ENCODE measurements around the gene TRIM10. TPM values are rescaled to one million over a fixed set of nuclear protein-coding genes. Genes with fewer than 3 reads are reported as not detected.
A peak's percentile ranks its signal among the peaks of the same experiment; 100 is the strongest.
"Not testable (repeated sequence)": the region's sequence is repeated elsewhere in the genome, so short reads cannot be mapped to it uniquely, and the experiment has no call there.

The TRIM10 gene
- total RNA-seq, 8 experiments from 2014 or later = 0.05 to 1.2 (median 0.17) TPM; not detected in 3

DNA sequence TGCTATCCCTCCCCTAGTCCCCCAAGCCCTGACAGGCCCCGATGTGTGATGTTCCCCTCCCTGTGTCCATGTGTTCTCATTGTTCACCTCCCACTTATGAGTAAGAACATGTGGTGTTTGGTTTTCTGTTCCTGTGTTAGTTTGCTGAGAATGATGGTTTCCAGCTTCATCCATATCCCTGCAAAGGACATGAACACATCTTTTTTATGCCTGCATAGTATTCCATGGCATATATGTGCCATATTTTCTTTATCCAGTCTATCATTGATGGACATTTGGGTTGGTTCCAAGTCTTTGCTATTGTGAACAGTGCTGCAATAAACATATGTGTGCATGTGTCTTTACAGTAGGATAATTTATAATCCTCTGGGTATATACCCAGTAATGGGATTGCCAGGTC is 4.2 kb upstream of the TRIM10 start:
- in situ Hi-C loops (cut with MboI; ENCODE audit: low pct_unique_long_range_greater_than_20kb in 2 of 9, low sequenced_read_pairs in 9 of 9, unreplicated experiment in 9 of 9); ATAC-seq (replicated peaks in 6 of 8); H3K4me3 ChIP-seq; H3K27ac ChIP-seq; H3K4me1 ChIP-seq (replicated peaks in 1 of 2): not testable (repeated sequence)
- 40 to 80% (median 40%) methylated on average over 1 of the region's 1 CpG; no CpG with 5 or more reads in 7 of the 10 experiments for WGBS, 10 experiments

DNA sequence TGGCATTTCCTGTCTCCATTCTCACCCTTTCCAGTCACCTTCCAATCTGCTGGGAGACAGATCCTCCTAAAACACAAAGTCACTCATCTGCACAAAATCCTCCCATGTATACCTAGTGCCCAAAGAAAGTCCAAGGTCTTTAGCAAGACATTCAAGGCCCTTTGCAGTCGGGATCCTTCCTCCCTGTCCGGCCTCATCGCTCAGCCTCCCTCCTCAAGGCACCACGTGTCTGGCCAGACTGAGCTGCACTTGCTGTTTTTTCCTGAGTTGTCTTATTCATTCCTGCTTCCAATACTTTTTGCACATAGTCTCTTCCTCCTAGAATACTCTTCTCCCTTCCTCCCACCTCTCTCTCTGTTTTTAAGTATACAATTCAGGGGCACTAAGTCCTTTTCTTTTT is 3.7 kb upstream of the TRIM10 start:
- H3K4me3 ChIP-seq = no peak overlapping the region
- WGBS, 10 experiments = 33 to 83% (median 75%) methylated on average over 1 to 4 of the region's 4 CpGs
- no peak for ATAC-seq (replicated peaks in 6 of 8)
- in situ Hi-C loops (cut with MboI; ENCODE audit: low pct_unique_long_range_greater_than_20kb in 2 of 9, low sequenced_read_pairs in 9 of 9, unreplicated experiment in 9 of 9) = no loop called here
- H3K4me1 ChIP-seq (replicated peaks in 1 of 2) = no peaks in the 10 kb centered on the region
- no peak overlapping the region for H3K27ac ChIP-seq

DNA sequence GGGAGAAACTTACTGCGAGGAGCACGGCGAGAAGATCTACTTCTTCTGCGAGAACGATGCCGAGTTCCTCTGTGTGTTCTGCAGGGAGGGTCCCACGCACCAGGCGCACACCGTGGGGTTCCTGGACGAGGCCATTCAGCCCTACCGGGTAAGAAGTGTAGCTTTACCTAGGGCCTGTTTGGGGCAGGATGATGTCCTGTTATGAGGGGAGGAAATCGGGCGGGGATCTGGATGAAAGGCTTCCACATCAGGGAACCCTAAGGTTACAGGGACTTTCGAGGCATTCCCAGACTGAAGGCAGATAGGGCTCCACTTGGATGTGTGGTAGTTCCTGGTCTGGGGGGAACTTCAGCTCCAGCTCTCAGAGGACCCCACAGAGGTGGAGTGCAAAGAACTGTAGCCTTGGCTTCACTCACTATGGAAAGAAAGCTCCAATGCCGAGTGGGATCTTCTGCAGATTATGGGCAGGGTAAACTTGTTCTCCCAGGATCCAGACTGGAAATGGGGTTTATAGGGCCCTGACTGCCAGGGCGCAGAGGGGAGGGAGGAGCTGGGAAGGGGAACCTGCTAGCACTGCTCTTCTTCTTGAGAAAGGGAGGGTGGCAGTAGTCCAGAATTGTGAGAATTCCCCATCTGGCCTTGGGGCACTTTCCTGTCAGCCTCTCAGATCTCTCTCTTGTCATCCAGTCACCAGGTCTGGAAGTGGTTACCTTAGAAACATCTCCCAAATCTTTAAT is 3.1 kb upstream of the TRIM10 start:
- 58 to 85% (median 73%) methylated on average over 2 to 7 of the region's 16 CpGs; no CpG with 5 or more reads in 4 of the 10 experiments for WGBS, 10 experiments
- no peaks in the 10 kb centered on the region for H3K4me1 ChIP-seq (replicated peaks in 1 of 2)
- no peak for ATAC-seq (replicated peaks in 6 of 8)
- in situ Hi-C loops (cut with MboI; ENCODE audit: low pct_unique_long_range_greater_than_20kb in 2 of 9, low sequenced_read_pairs in 9 of 9, unreplicated experiment in 9 of 9) = no loop called here
- H3K4me3 ChIP-seq = no peak overlapping the region
- no peak overlapping the region for H3K27ac ChIP-seq

DNA sequence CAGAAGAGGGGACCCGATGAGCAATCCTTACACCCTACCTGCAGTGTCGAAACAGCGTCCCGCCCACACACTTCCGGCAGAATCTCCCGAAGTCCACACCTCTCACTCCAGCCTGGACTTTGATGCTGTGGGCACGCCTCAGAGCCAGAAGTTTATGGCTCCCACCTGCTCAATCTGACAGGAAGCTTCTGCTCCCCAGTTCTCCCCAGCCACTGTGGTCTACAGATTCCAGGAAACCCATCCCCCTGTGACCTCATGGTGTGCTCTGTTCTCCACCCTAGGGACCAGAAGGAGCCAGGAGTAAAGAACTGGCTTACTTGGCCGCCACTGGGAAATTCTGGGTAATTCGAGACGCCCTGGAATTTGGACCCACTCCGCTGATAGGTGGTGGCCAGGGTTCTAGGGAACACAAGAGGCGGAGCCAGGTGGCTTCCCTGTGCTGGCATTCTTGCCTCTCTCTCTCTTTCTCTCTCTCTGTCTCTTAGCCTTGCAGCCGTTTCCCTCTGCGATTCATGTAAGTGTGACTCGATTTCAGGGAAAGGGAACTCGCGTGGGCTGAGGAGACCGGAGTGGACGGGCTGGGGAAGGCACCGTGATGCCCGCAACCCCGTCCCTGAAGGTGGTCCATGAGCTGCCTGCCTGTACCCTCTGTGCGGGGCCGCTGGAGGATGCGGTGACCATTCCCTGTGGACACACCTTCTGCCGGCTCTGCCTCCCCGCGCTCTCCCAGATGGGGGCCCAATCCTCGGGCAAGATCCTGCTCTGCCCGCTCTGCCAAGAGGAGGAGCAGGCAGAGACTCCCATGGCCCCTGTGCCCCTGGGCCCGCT is 2.3 kb upstream of the TRIM10 start, which contains the start of gene TRIM15:
Gene TRIM15, plus strand, starts transcription at position 457 of the 828 bp plus-strand sequence. Its CDS starts 139 bp downstream, at position 596.
- whole genome bisulfite sequencing, 10 experiments = 40 to 100% (median 70%) methylated on average over 1 to 11 of the region's 31 CpGs; no CpG with 5 or more reads in 5 of the 10 experiments
- in situ Hi-C loops (cut with MboI; ENCODE audit: low pct_unique_long_range_greater_than_20kb in 2 of 9, low sequenced_read_pairs in 9 of 9, unreplicated experiment in 9 of 9) = no loop called here
- Histone ChIP-seq H3K4me1 (replicated peaks in 1 of 2) (no peaks in the 10 kb centered on the region), H3K27ac (no peak within 1 kb of the TSS), H3K4me3 (no peak within 1 kb of the TSS)
- no peak for ATAC-seq (replicated peaks in 6 of 8)

DNA sequence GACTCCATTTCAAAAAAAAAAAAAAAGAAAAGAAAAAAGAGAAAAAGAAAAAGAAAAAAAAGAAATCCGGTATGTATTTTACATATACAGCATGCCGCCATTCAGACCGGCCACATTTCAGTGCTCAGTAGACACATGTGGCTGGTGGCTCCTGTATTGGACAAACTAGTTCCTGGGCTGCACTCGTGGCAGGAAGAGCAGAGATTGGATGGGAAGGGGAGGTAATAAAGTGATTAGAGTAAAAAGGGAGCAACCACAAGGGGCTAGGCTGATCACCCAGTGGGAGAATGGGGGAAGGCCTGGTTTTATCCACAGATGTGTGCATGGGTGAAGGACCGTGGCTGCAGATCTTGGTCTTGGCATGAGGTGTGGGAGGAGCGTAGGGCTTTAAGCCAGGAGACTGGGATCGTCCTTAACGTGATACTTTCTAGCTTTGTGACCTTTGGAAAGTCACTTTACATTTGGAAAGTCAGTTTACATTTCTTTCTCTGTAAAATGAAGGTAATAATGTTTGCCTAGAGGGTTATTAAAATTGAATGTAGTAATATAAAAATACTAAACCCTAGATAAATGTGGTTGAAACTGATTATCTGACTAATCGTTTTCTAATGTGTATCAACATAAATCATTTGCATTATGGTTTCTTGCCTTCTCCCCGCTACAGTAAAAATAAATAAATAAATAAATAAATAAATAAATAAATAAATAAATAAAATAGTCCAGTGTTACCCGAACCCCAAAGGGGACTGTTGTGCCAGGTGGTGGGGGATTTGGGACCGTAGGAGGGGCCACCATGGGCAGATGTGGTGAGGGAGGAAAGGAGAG is 1.5 kb upstream of the TRIM10 start:
- Histone ChIP-seq H3K4me3 (no peak overlapping the region), H3K4me1 (replicated peaks in 1 of 2) (no peaks in the 10 kb centered on the region), H3K27ac (no peak overlapping the region)
- in situ Hi-C loops (cut with MboI; ENCODE audit: low pct_unique_long_range_greater_than_20kb in 2 of 9, low sequenced_read_pairs in 9 of 9, unreplicated experiment in 9 of 9) = no loop called here
- ATAC-seq (replicated peaks in 6 of 8) = no peak
- WGBS, 10 experiments = 45 to 87% (median 72%) methylated on average over 5 to 12 of the region's 12 CpGs; no CpG with 5 or more reads in 1 of the 10 experiments

DNA sequence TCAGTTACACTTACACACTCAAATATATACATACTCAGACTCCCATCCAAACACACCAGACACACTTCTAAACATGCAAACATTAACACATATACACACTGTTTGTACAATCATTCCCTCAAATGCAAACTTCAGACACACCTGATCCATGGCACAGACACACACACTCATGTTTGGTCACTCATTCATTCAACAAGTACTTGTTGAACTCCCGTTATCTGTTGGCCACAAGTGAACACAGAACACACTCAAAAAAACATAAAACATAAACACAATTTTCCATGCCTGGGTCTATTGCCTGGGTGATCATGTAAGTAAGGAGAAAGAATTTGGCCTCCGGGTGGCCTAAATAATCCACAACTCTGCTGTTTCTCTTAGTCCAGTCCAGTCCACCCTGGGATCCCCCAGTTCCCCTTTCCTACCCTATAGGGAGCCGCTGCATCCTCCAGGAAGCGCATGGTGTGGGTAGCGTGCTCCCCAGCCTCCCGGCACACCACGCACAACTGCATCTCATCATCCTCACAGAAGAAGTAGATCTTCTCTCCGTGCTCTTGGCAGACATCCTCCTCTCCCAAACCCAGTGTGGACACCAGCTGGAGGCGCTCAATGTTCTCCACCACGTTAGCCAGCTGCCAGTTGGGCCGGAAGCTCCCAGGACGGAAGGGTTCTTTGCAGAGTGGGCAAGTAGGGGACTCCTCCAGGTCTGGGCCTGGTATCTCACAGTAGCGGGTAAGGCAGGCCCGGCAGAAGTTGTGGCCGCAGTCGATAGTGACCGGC is 815 bp downstream of the TRIM10 start:
- no peak for ATAC-seq (replicated peaks in 6 of 8)
- Histone ChIP-seq H3K4me1 (replicated peaks in 1 of 2) (no peaks in the 10 kb centered on the region), H3K4me3 (no peak overlapping the region), H3K27ac (no peak overlapping the region)
- 40 to 100% (median 85%) methylated on average over 1 to 7 of the region's 17 CpGs; no CpG with 5 or more reads in 2 of the 10 experiments for WGBS, 10 experiments
- in situ Hi-C loops (cut with MboI; ENCODE audit: low pct_unique_long_range_greater_than_20kb in 2 of 9, low sequenced_read_pairs in 9 of 9, unreplicated experiment in 9 of 9) = no loop called here

DNA sequence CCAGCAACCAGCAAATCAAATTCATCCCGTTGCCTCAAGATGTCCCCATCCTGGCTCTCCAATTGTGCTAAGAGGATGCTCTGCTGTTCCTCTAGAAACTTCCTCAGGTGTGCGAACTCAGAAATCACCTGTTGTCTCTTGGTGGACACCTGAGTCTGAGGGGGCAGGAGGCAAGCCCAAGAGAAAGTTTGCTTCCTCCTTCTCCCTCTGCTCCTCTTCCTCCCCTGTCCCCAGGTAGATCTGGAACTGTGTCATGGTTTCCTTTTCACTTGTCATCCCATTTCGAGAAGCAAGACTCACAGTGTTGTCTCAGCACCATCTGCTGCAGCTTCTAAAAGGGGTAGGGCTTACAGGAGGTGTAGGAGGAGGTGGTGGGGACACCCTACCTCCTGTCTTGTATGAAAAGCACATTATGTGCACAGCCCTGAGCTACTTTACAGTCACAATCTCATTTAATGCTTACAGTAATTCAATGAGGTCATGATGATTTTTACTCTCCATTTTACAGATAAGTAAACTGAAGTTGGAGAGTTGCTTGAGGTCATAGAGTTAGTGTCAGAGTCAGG is 2.5 kb downstream of the TRIM10 start:
- Histone ChIP-seq H3K27ac (no peak overlapping the region), H3K4me3 (no peak overlapping the region), H3K4me1 (replicated peaks in 1 of 2) (no peaks in the 10 kb centered on the region)
- 0 to 100% (median 50%) methylated on average over 1 to 3 of the region's 3 CpGs; no CpG with 5 or more reads in 1 of the 10 experiments for WGBS, 10 experiments
- ATAC-seq (replicated peaks in 6 of 8) = no peak
- in situ Hi-C loops (cut with MboI; ENCODE audit: low pct_unique_long_range_greater_than_20kb in 2 of 9, low sequenced_read_pairs in 9 of 9, unreplicated experiment in 9 of 9) = no loop called here

DNA sequence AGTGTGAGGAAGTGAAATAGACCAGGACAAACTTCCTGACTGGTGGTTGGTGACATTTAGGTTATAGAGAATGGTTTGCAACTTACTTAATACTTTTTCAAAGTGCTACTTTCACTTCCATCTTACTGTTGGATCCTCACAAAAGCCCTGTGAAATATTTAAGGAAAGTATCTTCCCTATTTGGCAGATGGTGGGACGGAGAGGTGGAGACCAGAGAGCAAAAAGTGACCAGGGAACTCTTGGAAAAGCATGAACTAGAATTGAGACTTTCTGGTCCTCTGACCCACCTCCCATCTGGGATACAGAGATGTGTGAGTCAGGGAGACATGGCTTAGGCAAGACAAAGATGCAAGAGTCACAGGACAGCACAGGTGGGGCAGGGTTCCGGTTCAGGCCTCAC is 3.0 kb downstream of the TRIM10 start:
- H3K4me1 ChIP-seq (replicated peaks in 1 of 2) = no peaks in the 10 kb centered on the region
- in situ Hi-C loops (cut with MboI; ENCODE audit: low pct_unique_long_range_greater_than_20kb in 2 of 9, low sequenced_read_pairs in 9 of 9, unreplicated experiment in 9 of 9) = no loop called here
- ATAC-seq (replicated peaks in 6 of 8) = no peak
- H3K27ac ChIP-seq = no peak overlapping the region
- 17 to 100% (median 50%) methylated on average over 1 of the region's 2 CpGs; no CpG with 5 or more reads in 7 of the 10 experiments for WGBS, 10 experiments
- H3K4me3 ChIP-seq = no peak overlapping the region

DNA sequence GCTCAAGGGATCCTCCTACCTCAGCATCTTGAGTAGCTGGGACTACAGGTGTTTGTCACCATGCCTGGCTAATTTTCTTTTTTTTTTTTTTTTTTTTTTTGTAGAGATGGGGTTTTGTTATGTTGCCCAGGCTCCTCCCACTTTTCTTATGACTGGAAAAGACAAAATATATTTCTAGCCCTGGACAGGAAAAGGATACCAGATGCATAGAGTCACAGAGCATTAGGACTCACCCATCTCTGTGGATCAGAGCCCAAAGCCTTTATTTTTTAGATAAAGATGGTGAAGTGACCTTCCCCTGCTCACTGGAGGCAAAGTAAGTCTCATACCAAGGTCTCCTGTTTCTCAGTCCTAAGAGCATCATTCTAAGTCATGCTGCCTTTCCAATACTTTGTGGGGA is 3.4 kb downstream of the TRIM10 start:
- no peaks in the 10 kb centered on the region for H3K4me1 ChIP-seq (replicated peaks in 1 of 2)
- H3K4me3 ChIP-seq = no peak overlapping the region
- in situ Hi-C loops (cut with MboI; ENCODE audit: low pct_unique_long_range_greater_than_20kb in 2 of 9, low sequenced_read_pairs in 9 of 9, unreplicated experiment in 9 of 9) = no loop called here
- H3K27ac ChIP-seq = no peak overlapping the region
- ATAC-seq (replicated peaks in 6 of 8) = no peak

DNA sequence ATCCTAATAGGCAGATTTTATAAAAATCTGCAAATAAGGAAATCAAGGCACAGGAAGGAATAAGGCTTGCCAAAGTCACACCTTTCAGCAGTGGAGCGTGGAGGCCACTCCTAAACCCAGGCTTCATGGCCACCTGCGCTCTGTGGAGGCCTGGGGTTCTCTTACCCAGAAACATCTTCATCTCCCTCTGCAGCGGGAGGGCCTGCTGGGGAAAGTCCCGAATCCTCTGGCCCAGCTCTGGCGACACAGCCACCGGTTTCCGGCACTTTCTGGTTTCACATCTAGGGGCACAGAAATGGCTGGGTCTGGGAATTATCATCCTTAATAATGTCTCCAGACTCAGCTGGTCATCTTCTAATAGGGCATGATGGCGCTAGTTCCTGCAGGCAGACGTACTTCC is 4.2 kb downstream of the TRIM10 start:
- Histone ChIP-seq H3K27ac (no peak overlapping the region), H3K4me3 (no peak overlapping the region), H3K4me1 (replicated peaks in 1 of 2) (no peaks in the 10 kb centered on the region)
- no peak for ATAC-seq (replicated peaks in 6 of 8)
- in situ Hi-C loops (cut with MboI; ENCODE audit: low pct_unique_long_range_greater_than_20kb in 2 of 9, low sequenced_read_pairs in 9 of 9, unreplicated experiment in 9 of 9) = no loop called here
- 43 to 100% (median 87%) methylated on average over 1 to 7 of the region's 9 CpGs; no CpG with 5 or more reads in 3 of the 10 experiments for WGBS, 10 experiments

DNA sequence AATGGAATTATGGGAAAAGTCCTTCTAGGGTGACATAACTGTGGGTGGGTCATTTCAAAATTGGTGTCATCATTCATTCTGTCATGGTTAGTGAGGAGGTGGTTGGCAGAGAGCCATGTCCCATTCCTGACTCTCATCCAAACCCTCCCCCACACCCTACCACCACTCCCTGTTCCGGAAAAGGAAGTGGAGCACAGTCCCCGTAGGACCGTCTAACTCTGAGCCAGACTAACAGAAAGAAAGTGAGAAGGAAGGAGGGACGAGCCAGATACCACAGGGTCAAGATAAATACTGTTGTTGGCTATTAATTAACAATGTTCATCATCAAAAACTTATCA is 4.8 kb downstream of the TRIM10 start:
- in situ Hi-C loops (cut with MboI; ENCODE audit: low pct_unique_long_range_greater_than_20kb in 2 of 9, low sequenced_read_pairs in 9 of 9, unreplicated experiment in 9 of 9) = no loop called here
- 0 to 61% (median 26%) methylated on average over 1 to 4 of the region's 4 CpGs; no CpG with 5 or more reads in 2 of the 10 experiments for WGBS, 10 experiments
- Histone ChIP-seq H3K4me3 (no peak overlapping the region), H3K4me1 (replicated peaks in 1 of 2) (no peaks in the 10 kb centered on the region), H3K27ac (no peak overlapping the region)
- ATAC-seq (replicated peaks in 6 of 8) = peak in 3 of 8 experiments; percentile 52 to 92 (median 86)
